ENCODE data around the gene CRX.
"Not testable (repeated sequence)": the region's sequence is repeated elsewhere in the genome, so short reads cannot be mapped to it uniquely, and the experiment has no call there.

Gene CRX

GRCh38 chr19:47787307-47787706, 34.4 kb upstream of the CRX start:
- not testable (repeated sequence) for H3K9me3 ChIP-seq (ENCODE audit: control insufficient read depth in 2 of 2, low read length in 2 of 2); H3K27me3 ChIP-seq (ENCODE audit: control insufficient read depth in 1 of 2, insufficient read depth in 2 of 2, low read length in 2 of 2); H3K4me3 ChIP-seq (ENCODE audit: low read length in 2 of 2); H3K9ac ChIP-seq (ENCODE audit: low read length in 2 of 2)
- Histone ChIP-seq H3K27ac (ENCODE audit: low read length) (peak overlapping the region; percentile 24), H3K4me1 (ENCODE audit: control insufficient read depth, insufficient read depth, low read length) (peaks cover 20% of the 10 kb centered on the region), H3K36me3 (ENCODE audit: control insufficient read depth in 2 of 2, insufficient read depth in 2 of 2, low read length in 2 of 2) (peaks cover 27 to 30% of the 10 kb centered on the region in 2 donors)

GRCh38 chr19:47789811-47790210, 31.9 kb upstream of the CRX start:
- not testable (repeated sequence) for H3K9ac ChIP-seq (ENCODE audit: low read length in 2 of 2); H3K4me1 ChIP-seq (ENCODE audit: control insufficient read depth, insufficient read depth, low read length); H3K9me3 ChIP-seq (ENCODE audit: control insufficient read depth in 2 of 2, low read length in 2 of 2); H3K27ac ChIP-seq (ENCODE audit: low read length); H3K27me3 ChIP-seq (ENCODE audit: control insufficient read depth in 1 of 2, insufficient read depth in 2 of 2, low read length in 2 of 2); H3K4me3 ChIP-seq (ENCODE audit: low read length in 2 of 2)
- peaks cover 11 to 16% of the 10 kb centered on the region in 2 donors for H3K36me3 ChIP-seq (ENCODE audit: control insufficient read depth in 2 of 2, insufficient read depth in 2 of 2, low read length in 2 of 2)

- H3K4me3 ChIP-seq (ENCODE audit: low read length in 2 of 2), result no peak overlapping the region
- no peak overlapping the region for H3K27ac ChIP-seq (ENCODE audit: low read length)
- peaks cover 8% of the 10 kb centered on the region for H3K4me1 ChIP-seq (ENCODE audit: control insufficient read depth, insufficient read depth, low read length)
- H3K9me3 ChIP-seq (ENCODE audit: control insufficient read depth in 2 of 2, low read length in 2 of 2), result no peaks in the 10 kb centered on the region
- H3K27me3 ChIP-seq (ENCODE audit: control insufficient read depth in 1 of 2, insufficient read depth in 2 of 2, low read length in 2 of 2), result no peaks in the 10 kb centered on the region
- no peak overlapping the region for H3K9ac ChIP-seq (ENCODE audit: low read length in 2 of 2)
- H3K36me3 ChIP-seq (ENCODE audit: control insufficient read depth in 2 of 2, insufficient read depth in 2 of 2, low read length in 2 of 2), result peaks cover 8 to 12% of the 10 kb centered on the region in 2 donors
Measured at GRCh38 chr19:47790398-47790814, 31.3 kb upstream of the CRX start.

GRCh38 chr19:47792616-47793015, 29.1 kb upstream of the CRX start:
- H3K4me3 ChIP-seq (ENCODE audit: low read length in 2 of 2), result no peak overlapping the region
- H3K4me1 ChIP-seq (ENCODE audit: control insufficient read depth, insufficient read depth, low read length), result peaks cover 8% of the 10 kb centered on the region
- H3K27ac ChIP-seq (ENCODE audit: low read length), result no peak overlapping the region
- no peak overlapping the region for H3K9ac ChIP-seq (ENCODE audit: low read length in 2 of 2)
- H3K27me3 ChIP-seq (ENCODE audit: control insufficient read depth in 1 of 2, insufficient read depth in 2 of 2, low read length in 2 of 2), result no peaks in the 10 kb centered on the region
- no peaks in the 10 kb centered on the region for H3K36me3 ChIP-seq (ENCODE audit: control insufficient read depth in 2 of 2, insufficient read depth in 2 of 2, low read length in 2 of 2)
- H3K9me3 ChIP-seq (ENCODE audit: control insufficient read depth in 2 of 2, low read length in 2 of 2), result no peaks in the 10 kb centered on the region

- Histone ChIP-seq H3K9ac (ENCODE audit: low read length in 2 of 2) (no peak overlapping the region), H3K4me3 (ENCODE audit: low read length in 2 of 2) (no peak overlapping the region), H3K27ac (ENCODE audit: low read length) (no peak overlapping the region), H3K36me3 (ENCODE audit: control insufficient read depth in 2 of 2, insufficient read depth in 2 of 2, low read length in 2 of 2) (no peaks in the 10 kb centered on the region), H3K9me3 (ENCODE audit: control insufficient read depth in 2 of 2, low read length in 2 of 2) (no peaks in the 10 kb centered on the region), H3K27me3 (ENCODE audit: control insufficient read depth in 1 of 2, insufficient read depth in 2 of 2, low read length in 2 of 2) (no peaks in the 10 kb centered on the region), H3K4me1 (ENCODE audit: control insufficient read depth, insufficient read depth, low read length) (peaks cover 4% of the 10 kb centered on the region)
Measured at GRCh38 chr19:47794526-47794925, 27.2 kb upstream of the CRX start.

- H3K4me1 ChIP-seq (ENCODE audit: control insufficient read depth, insufficient read depth, low read length), result no peaks in the 10 kb centered on the region
- H3K4me3 ChIP-seq (ENCODE audit: low read length in 2 of 2), result no peak overlapping the region
- H3K27ac ChIP-seq (ENCODE audit: low read length), result no peak overlapping the region
- H3K9me3 ChIP-seq (ENCODE audit: control insufficient read depth in 2 of 2, low read length in 2 of 2), result no peaks in the 10 kb centered on the region
- H3K9ac ChIP-seq (ENCODE audit: low read length in 2 of 2), result no peak overlapping the region
- no peaks in the 10 kb centered on the region for H3K36me3 ChIP-seq (ENCODE audit: control insufficient read depth in 2 of 2, insufficient read depth in 2 of 2, low read length in 2 of 2)
- no peaks in the 10 kb centered on the region for H3K27me3 ChIP-seq (ENCODE audit: control insufficient read depth in 1 of 2, insufficient read depth in 2 of 2, low read length in 2 of 2)
Measured at GRCh38 chr19:47796785-47797184, 25.0 kb upstream of the CRX start.

- H3K4me3 ChIP-seq (ENCODE audit: low read length in 2 of 2), result no peak overlapping the region
- no peak overlapping the region for H3K9ac ChIP-seq (ENCODE audit: low read length in 2 of 2)
- no peaks in the 10 kb centered on the region for H3K36me3 ChIP-seq (ENCODE audit: control insufficient read depth in 2 of 2, insufficient read depth in 2 of 2, low read length in 2 of 2)
- no peaks in the 10 kb centered on the region for H3K27me3 ChIP-seq (ENCODE audit: control insufficient read depth in 1 of 2, insufficient read depth in 2 of 2, low read length in 2 of 2)
- H3K27ac ChIP-seq (ENCODE audit: low read length), result no peak overlapping the region
- H3K9me3 ChIP-seq (ENCODE audit: control insufficient read depth in 2 of 2, low read length in 2 of 2), result no peaks in the 10 kb centered on the region
- no peaks in the 10 kb centered on the region for H3K4me1 ChIP-seq (ENCODE audit: control insufficient read depth, insufficient read depth, low read length)
Measured at GRCh38 chr19:47797996-47798903, 23.5 kb upstream of the CRX start.

- no peak overlapping the region for H3K9ac ChIP-seq (ENCODE audit: low read length in 2 of 2)
- no peaks in the 10 kb centered on the region for H3K4me1 ChIP-seq (ENCODE audit: control insufficient read depth, insufficient read depth, low read length)
- H3K4me3 ChIP-seq (ENCODE audit: low read length in 2 of 2), result no peak overlapping the region
- no peak overlapping the region for H3K27ac ChIP-seq (ENCODE audit: low read length)
- no peaks in the 10 kb centered on the region for H3K36me3 ChIP-seq (ENCODE audit: control insufficient read depth in 2 of 2, insufficient read depth in 2 of 2, low read length in 2 of 2)
- H3K9me3 ChIP-seq (ENCODE audit: control insufficient read depth in 2 of 2, low read length in 2 of 2), result no peaks in the 10 kb centered on the region
- no peaks in the 10 kb centered on the region for H3K27me3 ChIP-seq (ENCODE audit: control insufficient read depth in 1 of 2, insufficient read depth in 2 of 2, low read length in 2 of 2)
Measured at GRCh38 chr19:47798904-47799266, 22.9 kb upstream of the CRX start.

- Histone ChIP-seq H3K27me3 (ENCODE audit: control insufficient read depth in 1 of 2, insufficient read depth in 2 of 2, low read length in 2 of 2) (no peaks in the 10 kb centered on the region), H3K36me3 (ENCODE audit: control insufficient read depth in 2 of 2, insufficient read depth in 2 of 2, low read length in 2 of 2) (no peaks in the 10 kb centered on the region), H3K9me3 (ENCODE audit: control insufficient read depth in 2 of 2, low read length in 2 of 2) (no peaks in the 10 kb centered on the region), H3K9ac (ENCODE audit: low read length in 2 of 2) (no peak overlapping the region), H3K4me1 (ENCODE audit: control insufficient read depth, insufficient read depth, low read length) (no peaks in the 10 kb centered on the region), H3K27ac (ENCODE audit: low read length) (no peak overlapping the region), H3K4me3 (ENCODE audit: low read length in 2 of 2) (no peak overlapping the region)
Measured at GRCh38 chr19:47801270-47801669, 20.5 kb upstream of the CRX start.

GRCh38 chr19:47802521-47803043, 19.2 kb upstream of the CRX start:
- no peaks in the 10 kb centered on the region for H3K27me3 ChIP-seq (ENCODE audit: control insufficient read depth in 1 of 2, insufficient read depth in 2 of 2, low read length in 2 of 2)
- H3K27ac ChIP-seq (ENCODE audit: low read length), result no peak overlapping the region
- H3K4me1 ChIP-seq (ENCODE audit: control insufficient read depth, insufficient read depth, low read length), result no peaks in the 10 kb centered on the region
- no peaks in the 10 kb centered on the region for H3K9me3 ChIP-seq (ENCODE audit: control insufficient read depth in 2 of 2, low read length in 2 of 2)
- H3K4me3 ChIP-seq (ENCODE audit: low read length in 2 of 2), result no peak overlapping the region
- no peak overlapping the region for H3K9ac ChIP-seq (ENCODE audit: low read length in 2 of 2)
- H3K36me3 ChIP-seq (ENCODE audit: control insufficient read depth in 2 of 2, insufficient read depth in 2 of 2, low read length in 2 of 2), result no peaks in the 10 kb centered on the region

GRCh38 chr19:47803148-47803547, 18.6 kb upstream of the CRX start:
- not testable (repeated sequence) for H3K9ac ChIP-seq (ENCODE audit: low read length in 2 of 2); H3K27ac ChIP-seq (ENCODE audit: low read length); H3K27me3 ChIP-seq (ENCODE audit: control insufficient read depth in 1 of 2, insufficient read depth in 2 of 2, low read length in 2 of 2); H3K36me3 ChIP-seq (ENCODE audit: control insufficient read depth in 2 of 2, insufficient read depth in 2 of 2, low read length in 2 of 2); H3K9me3 ChIP-seq (ENCODE audit: control insufficient read depth in 2 of 2, low read length in 2 of 2); H3K4me3 ChIP-seq (ENCODE audit: low read length in 2 of 2); H3K4me1 ChIP-seq (ENCODE audit: control insufficient read depth, insufficient read depth, low read length)

Measured in stomach smooth muscle (tissue), 2 donors.